Dendritic cell treated with granulocyte-macrophage colony-stimulating factor and Interleukin-4, amounts not matched to agents 40 ng/mL and 50 ng/mL, for 4 days (primary cell): ENCODE measurements around the gene AUTS2.

ENCODE experiments used
- H3K27ac Mint-ChIP-seq: one replicate; pipeline ENCODE4 v1.8.0; 2022; ENCODE audit warnings: mild to moderate bottlenecking, mixed read lengths
- H3K27me3 Mint-ChIP-seq: one replicate; pipeline ENCODE4 v1.8.0; 2022; ENCODE audit warnings: mild to moderate bottlenecking, mixed read lengths
- H3K36me3 Mint-ChIP-seq: one replicate; pipeline ENCODE4 v1.8.0; 2022; ENCODE audit warnings: low read depth, mixed read lengths
- H3K4me1 Mint-ChIP-seq: one replicate; pipeline ENCODE4 v1.8.0; 2022; ENCODE audit warnings: low read depth, mixed read lengths
- H3K4me3 Mint-ChIP-seq: one replicate; pipeline ENCODE4 v1.8.0; 2022; ENCODE audit warnings: mild to moderate bottlenecking, moderate library complexity, mixed read lengths
- H3K9me3 Mint-ChIP-seq: one replicate; pipeline ENCODE4 v1.8.0; 2022; ENCODE audit warnings: mixed read lengths
- intact Hi-C: fragments of 100-400 bp; cut with micrococcal nuclease; formaldehyde crosslinking; loops from one replicate; pipeline ENCODE4 v1.15.0; 2022

The AUTS2 gene

GRCh38 chr7:69967689-69968450 lies 369.6 kb downstream of the AUTS2 start:
- intact Hi-C loops: no loop called here
- Mint-ChIP-seq H3K27me3 (no peaks in the 10 kb centered on the region), H3K4me1 (peaks cover under 1% of the 10 kb centered on the region), H3K36me3 (no peaks in the 10 kb centered on the region), H3K9me3 (no peaks in the 10 kb centered on the region), H3K4me3 (no peak overlapping the region), H3K27ac (no peak overlapping the region)

- H3K9me3 Mint-ChIP-seq: no peaks in the 10 kb centered on the region
Observed at GRCh38 chr7:69968969-69969556, 370.8 kb downstream of the AUTS2 start.

DNA sequence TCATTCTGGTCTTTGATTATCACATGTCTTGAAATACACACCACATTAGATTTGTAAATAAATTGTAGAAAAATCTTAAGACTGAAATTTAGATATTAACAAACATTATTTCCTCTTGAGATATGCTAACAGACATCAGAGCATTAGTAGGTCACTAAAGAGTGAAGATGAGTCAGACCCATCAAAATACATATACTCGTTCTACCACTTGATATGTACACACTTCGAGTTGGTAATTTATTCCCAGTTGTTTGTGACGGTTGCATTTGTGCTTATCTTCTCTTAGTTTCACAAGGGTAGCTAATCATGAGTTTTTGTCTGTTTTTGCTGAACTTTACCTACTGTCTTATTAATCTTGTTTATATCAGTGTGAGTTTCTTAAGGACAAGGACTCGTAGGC lies 383.4 kb downstream of the AUTS2 start:
- no peaks in the 10 kb centered on the region for H3K4me1 Mint-ChIP-seq
- H3K9me3 Mint-ChIP-seq: no peaks in the 10 kb centered on the region
- intact Hi-C loops: no loop called here
- H3K4me3 Mint-ChIP-seq: no peak overlapping the region
- no peaks in the 10 kb centered on the region for H3K27me3 Mint-ChIP-seq
- no peaks in the 10 kb centered on the region for H3K36me3 Mint-ChIP-seq
- no peak overlapping the region for H3K27ac Mint-ChIP-seq

More at GRCh38 chr7:69968969-69969556, 370.8 kb downstream of the AUTS2 start:
- no peak overlapping the region for H3K27ac Mint-ChIP-seq
- H3K36me3 Mint-ChIP-seq: no peaks in the 10 kb centered on the region
- H3K4me1 Mint-ChIP-seq: no peaks in the 10 kb centered on the region
- H3K27me3 Mint-ChIP-seq: no peaks in the 10 kb centered on the region
- intact Hi-C loops: no loop called here
- no peak overlapping the region for H3K4me3 Mint-ChIP-seq

DNA sequence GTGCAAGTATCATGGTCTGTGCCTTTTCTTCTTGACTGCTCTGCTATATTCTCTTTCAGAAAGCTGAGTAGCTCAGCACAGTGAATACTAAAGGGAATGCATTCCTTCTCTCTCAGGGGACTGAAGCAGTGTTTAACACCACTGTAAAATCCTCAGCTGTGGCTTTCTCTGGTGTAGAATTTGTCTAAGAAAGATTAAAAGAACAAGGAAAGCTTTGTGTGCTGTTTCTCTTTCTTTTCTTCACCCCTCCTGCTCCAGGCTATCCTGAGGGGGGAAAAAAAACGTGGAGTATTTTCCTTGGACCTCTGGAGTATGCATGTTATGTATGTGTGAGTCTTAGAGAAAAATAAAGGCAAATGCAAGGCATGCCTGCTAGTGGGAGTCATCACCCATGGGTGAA lies 383.9 kb downstream of the AUTS2 start:
- Mint-ChIP-seq H3K9me3 (no peaks in the 10 kb centered on the region), H3K4me3 (no peak overlapping the region), H3K36me3 (no peaks in the 10 kb centered on the region), H3K27me3 (no peaks in the 10 kb centered on the region), H3K27ac (no peak overlapping the region), H3K4me1 (no peaks in the 10 kb centered on the region)
- intact Hi-C loops: no loop called here

DNA sequence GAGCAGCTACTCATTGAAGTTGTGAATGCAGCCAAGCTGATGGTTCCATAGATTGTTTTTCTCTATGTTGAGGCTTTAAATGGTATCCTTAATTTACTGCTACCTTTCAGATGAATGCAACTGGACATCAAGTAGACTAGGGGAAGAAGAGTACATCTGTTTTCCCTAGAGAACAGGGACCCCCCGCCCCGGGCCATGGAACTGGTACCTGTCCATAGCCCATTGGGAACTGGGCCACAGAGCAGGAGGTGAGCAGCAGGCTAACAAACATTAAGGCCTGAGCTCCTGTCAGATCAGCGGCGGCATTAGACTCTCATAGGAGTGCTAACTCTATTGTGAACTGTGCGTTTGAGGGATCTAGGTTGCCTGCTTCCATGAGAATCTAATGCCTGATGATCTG lies 391.3 kb downstream of the AUTS2 start:
- peaks cover 4% of the 10 kb centered on the region for H3K4me1 Mint-ChIP-seq
- no peak overlapping the region for H3K27ac Mint-ChIP-seq
- no peaks in the 10 kb centered on the region for H3K27me3 Mint-ChIP-seq
- no peak overlapping the region for H3K4me3 Mint-ChIP-seq
- H3K36me3 Mint-ChIP-seq: no peaks in the 10 kb centered on the region
- intact Hi-C loops: no loop called here
- H3K9me3 Mint-ChIP-seq: no peaks in the 10 kb centered on the region

- Mint-ChIP-seq H3K27me3 (no peaks in the 10 kb centered on the region), H3K4me3 (no peak overlapping the region), H3K9me3 (no peaks in the 10 kb centered on the region), H3K4me1 (peaks cover 4% of the 10 kb centered on the region), H3K36me3 (no peaks in the 10 kb centered on the region), H3K27ac (no peak overlapping the region)
- intact Hi-C loops: no loop called here
Observed at GRCh38 chr7:69992938-69993337, 394.7 kb downstream of the AUTS2 start.

DNA sequence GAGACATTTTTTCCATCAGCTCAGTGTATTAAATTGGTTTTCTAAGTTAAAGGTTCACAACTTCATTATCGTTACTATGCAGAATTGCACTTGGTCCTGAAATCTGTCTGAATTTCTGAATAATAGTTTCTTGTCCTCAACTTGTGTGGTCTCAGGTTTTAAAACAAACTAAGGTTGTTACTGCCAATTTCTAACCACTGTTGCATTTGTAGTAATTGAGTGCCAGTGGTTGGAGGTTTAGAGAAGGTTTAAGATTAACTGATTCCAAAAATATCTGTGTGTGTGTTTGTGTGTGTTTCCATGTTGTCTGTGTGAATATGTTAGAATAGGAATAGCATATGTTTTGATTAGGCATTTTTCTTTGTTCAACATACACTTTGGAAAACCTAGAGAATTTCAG lies 395.9 kb downstream of the AUTS2 start:
- H3K27me3 Mint-ChIP-seq: no peaks in the 10 kb centered on the region
- H3K9me3 Mint-ChIP-seq: no peaks in the 10 kb centered on the region
- H3K36me3 Mint-ChIP-seq: no peaks in the 10 kb centered on the region
- H3K4me3 Mint-ChIP-seq: no peak overlapping the region
- intact Hi-C loops: no loop called here
- H3K4me1 Mint-ChIP-seq: peaks cover 4% of the 10 kb centered on the region
- no peak overlapping the region for H3K27ac Mint-ChIP-seq

DNA sequence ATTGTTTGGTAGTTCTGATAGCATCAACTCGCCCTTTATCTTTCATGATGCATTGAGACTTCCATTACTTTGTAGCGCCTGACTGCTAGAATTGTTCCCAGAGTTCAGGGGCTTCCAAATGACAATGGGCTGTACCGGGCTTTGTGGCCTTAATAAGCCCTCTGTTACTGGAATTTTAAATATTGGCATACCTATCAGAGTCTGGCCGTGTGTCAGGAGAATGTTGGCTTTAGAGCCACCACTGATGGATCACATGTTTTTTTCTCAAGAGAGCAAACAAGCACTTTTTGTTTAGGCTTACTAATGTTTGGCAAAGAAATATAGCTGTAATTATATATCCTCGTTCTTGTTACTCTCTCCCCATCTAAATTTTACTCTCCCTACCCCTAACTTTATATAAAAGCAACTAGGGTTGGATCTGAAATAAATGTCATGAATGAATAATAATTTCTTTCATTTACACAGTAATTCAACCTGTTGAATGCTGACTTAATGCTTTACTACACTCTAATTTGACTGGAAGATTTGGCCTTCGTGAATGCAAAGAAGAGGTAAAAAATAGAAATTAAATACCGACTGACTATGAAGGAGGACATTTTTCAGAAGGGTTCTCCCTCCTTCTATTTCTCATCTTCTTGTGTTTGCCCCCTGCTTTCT lies 396.7 kb downstream of the AUTS2 start:
- Mint-ChIP-seq H3K4me3 (no peak overlapping the region), H3K27ac (no peak overlapping the region), H3K36me3 (no peaks in the 10 kb centered on the region), H3K4me1 (peaks cover 4% of the 10 kb centered on the region), H3K27me3 (no peaks in the 10 kb centered on the region), H3K9me3 (no peaks in the 10 kb centered on the region)
- intact Hi-C loops: no loop called here

DNA sequence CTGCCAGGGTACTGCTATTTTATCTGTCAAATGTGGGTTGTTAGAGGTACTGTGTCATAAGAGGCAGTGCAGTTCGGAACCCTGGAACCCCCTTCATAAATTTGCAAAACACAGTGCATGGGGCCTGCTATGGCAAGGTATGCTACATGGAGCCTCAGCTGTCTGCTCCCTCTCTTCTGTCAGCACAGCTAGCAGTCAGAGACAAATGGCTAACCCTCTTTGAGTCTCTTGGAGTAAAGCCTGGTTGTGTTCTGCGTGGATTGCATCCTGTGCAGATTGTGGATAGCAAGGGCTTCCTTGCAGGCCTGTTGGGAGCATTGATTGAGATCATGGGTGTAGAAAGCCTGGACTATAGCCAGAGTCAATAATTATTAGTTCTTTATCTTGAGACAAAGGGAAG lies 397.8 kb downstream of the AUTS2 start:
- Mint-ChIP-seq H3K27me3 (no peaks in the 10 kb centered on the region), H3K4me1 (peaks cover under 1% of the 10 kb centered on the region), H3K9me3 (no peaks in the 10 kb centered on the region), H3K27ac (no peak overlapping the region), H3K4me3 (no peak overlapping the region), H3K36me3 (no peaks in the 10 kb centered on the region)
- intact Hi-C loops: no loop called here

DNA sequence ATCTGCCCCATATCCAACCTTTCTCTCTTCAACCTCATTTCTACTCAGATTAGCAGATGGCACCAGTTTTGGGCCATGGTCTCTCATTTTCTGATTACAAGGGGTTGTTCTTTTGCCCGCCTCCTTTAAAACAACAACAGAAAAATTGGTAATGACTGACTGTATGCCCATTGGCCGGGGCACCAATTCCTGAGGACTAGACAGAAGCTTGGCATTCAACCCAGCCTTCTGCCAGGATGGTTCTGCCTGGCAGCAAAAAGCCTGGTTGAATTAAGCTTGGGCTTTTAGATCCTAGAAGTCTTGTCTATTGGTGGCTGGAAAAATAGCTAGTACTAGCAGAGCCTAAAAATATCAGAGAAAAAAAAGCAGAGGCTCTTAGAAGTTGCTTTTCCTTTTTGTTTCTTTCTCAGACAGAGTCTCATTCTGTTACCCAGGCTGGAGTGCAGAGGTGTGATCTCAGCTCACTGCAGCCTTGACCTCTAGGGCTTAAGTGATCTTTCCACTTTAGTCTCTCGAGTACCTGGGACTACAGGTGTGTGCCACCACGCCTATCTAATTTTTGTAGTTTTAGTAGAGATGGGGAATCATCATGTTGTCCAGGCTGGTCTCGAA lies 402.6 kb downstream of the AUTS2 start:
- Mint-ChIP-seq H3K4me1 (peaks cover under 1% of the 10 kb centered on the region), H3K36me3 (no peaks in the 10 kb centered on the region), H3K27ac (no peak overlapping the region), H3K4me3 (no peak overlapping the region), H3K9me3 (no peaks in the 10 kb centered on the region), H3K27me3 (no peaks in the 10 kb centered on the region)
- intact Hi-C loops: no loop called here

- Mint-ChIP-seq H3K36me3 (no peaks in the 10 kb centered on the region), H3K4me3 (no peak overlapping the region), H3K27ac (no peak overlapping the region), H3K9me3 (no peaks in the 10 kb centered on the region), H3K4me1 (peaks cover 8% of the 10 kb centered on the region), H3K27me3 (peaks cover 3% of the 10 kb centered on the region)
- intact Hi-C loops: no loop called here
Observed at GRCh38 chr7:70005480-70005879, 407.2 kb downstream of the AUTS2 start.

DNA sequence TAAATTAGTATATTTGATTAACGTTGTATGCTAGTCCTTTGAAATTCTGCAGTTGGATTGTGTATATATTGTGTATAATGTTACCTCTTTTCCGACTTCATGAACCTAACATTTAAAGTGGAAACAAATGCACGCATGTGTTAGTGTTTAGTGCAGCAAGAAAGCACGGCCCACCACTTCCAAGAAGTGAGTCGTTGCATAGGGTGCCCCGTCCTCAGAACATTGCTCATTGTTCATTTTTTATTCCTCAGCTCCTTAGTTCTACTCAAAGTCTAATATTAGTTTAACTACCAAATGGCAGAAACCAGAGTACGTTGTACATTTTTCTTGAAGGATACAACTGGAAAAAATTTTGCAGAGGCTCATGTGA lies 407.6 kb downstream of the AUTS2 start:
- Mint-ChIP-seq H3K9me3 (no peaks in the 10 kb centered on the region), H3K27me3 (peaks cover 3% of the 10 kb centered on the region), H3K4me1 (peaks cover 8% of the 10 kb centered on the region), H3K4me3 (no peak overlapping the region), H3K36me3 (no peaks in the 10 kb centered on the region), H3K27ac (no peak overlapping the region)
- intact Hi-C loops: no loop called here

- Mint-ChIP-seq H3K4me3 (no peak overlapping the region), H3K27ac (no peak overlapping the region)
- intact Hi-C loops: no loop called here
Observed at GRCh38 chr7:70006261-70006920, 408.1 kb downstream of the AUTS2 start.

DNA sequence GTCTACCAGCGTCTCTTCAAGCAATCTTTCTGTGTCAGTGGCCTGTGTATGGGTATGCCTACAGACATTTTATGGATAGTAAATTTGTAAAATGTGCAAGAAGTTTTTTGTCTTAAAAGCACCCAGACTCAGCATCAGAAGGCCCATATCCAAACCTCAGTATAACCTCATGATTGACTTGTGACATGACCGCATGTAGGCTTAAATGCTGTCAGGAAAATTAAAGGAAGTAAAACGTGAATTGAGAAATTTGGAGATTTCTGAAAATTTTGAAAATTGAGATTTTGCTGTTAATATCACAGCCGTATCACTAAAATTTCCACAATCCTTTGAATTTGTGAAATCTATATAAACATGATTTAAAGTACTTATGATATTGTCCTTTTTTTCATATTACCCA lies 410.2 kb downstream of the AUTS2 start:
- H3K27me3 Mint-ChIP-seq: peaks cover 3% of the 10 kb centered on the region
- intact Hi-C loops: no loop called here
- peaks cover 8% of the 10 kb centered on the region for H3K4me1 Mint-ChIP-seq
- H3K36me3 Mint-ChIP-seq: no peaks in the 10 kb centered on the region
- H3K4me3 Mint-ChIP-seq: no peak overlapping the region
- H3K27ac Mint-ChIP-seq: no peak overlapping the region
- H3K9me3 Mint-ChIP-seq: no peaks in the 10 kb centered on the region

More at GRCh38 chr7:70006261-70006920, 408.1 kb downstream of the AUTS2 start:
- Mint-ChIP-seq H3K9me3 (no peaks in the 10 kb centered on the region), H3K36me3 (no peaks in the 10 kb centered on the region), H3K4me1 (peaks cover 8% of the 10 kb centered on the region), H3K27me3 (peaks cover 3% of the 10 kb centered on the region)
